ENCODE measurements around the gene SLC6A20.

DNA sequence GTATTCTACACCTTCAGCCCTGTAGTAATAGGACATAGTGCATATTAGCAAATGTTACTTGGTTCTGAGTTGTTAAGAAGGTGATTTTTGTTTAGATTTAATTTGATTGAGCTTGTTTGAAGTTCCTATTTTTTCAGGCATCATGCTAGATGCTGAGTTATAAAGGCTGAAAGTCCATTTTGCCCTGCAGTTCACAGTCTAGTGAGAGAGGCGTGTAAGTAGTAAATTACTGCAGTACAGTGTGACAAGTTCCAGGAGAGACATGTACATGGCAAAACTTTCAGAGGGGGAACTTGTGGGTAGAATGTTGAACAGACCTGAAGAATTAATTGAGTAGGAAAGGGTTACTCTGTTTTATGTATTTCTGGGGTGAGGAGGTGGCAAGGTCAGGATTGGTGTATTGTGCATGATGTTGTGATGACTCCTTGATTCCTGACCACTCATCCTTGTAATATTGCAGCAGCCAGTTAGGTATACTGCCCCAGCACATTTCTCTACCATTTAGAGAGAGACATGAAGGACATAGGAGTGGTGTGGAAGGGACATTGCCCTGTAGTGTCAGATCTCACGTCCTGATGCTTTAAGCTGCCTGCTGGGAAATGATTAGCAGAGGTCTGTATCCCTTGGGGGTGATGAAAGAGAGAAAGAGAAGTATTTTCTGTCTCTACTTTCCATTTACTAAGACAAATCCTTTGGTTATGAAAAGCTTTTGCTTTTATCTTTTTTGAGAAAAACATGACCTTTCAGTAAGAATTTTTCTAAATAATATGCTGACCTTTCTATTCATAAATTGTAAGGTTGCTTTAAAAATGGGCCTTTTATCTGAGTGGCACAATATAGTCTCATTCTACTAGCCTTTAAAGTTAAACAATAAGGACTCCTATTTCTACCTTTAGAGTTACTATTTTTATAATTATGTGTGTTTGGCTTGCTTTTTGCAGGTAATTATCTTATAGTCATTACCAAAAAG lies 90.2 kb downstream of the SLC6A20 start:
- no peak for TF ChIP-seq POLR2A (IDR thresholded peaks at IDR 0.05)
- TF ChIP-seq CTCF (IDR thresholded peaks at IDR 0.05), result no peak

Measured in sigmoid colon (tissue), 3 donors.